CD4-positive, alpha-beta T cell (primary cell): ENCODE results near the gene RSAD2. TPM values are rescaled to one million over a fixed set of nuclear protein-coding genes. Genes with fewer than 3 reads are reported as not detected.
A peak's percentile ranks its signal among the peaks of the same experiment; 100 is the strongest.

Experiments used
- ATAC-seq: fragments of 200-7000 bp; cut with Tn5 transposase; one replicate; pipeline ENCODE4 v1.10.0; 2022; ENCODE audit warnings: mild to moderate bottlenecking; ENCODE audit not compliant: poor library complexity
- CTCF ChIA-PET: fragments of 350-600 bp; sonication (Branson Sonifier 250); formaldehyde crosslinking; loops from one replicate; lab custom pipeline; 2021; ENCODE audit warnings: antibody characterized with exemption, inconsistent platforms; lab: Charles Lee
- POLR2A ChIA-PET: fragments of 350-600 bp; sonication (Branson Sonifier 250); formaldehyde crosslinking; loops from one replicate; lab custom pipeline; 2021; ENCODE audit warnings: antibody characterized with exemption, inconsistent platforms; lab: Charles Lee
- DNase-seq, 14 experiments: peaks; one replicate each; pipeline ENCODE4 v3.0.0-alpha.2; 2013 to 2020; ENCODE audit warnings: mixed read lengths in 2 of 14
- H3K27ac ChIP-seq, 2 donors: one replicate each; pipeline versions ENCODE4 v1.5.1 to v1.7.0; 2013; ENCODE audit warnings: low read length in 2 of 2, low read depth in 1 of 2, mild to moderate bottlenecking in 1 of 2
- H3K27me3 ChIP-seq, 2 experiments: 1 replicate in 1 of 2; 2 replicates in 1 of 2; pipeline versions ENCODE4 v1.6.1 to v1.7.0; 2013; ENCODE audit warnings: low read length in 2 of 2, control low read depth in 1 of 2, mild to moderate bottlenecking in 1 of 2, moderate library complexity in 1 of 2; ENCODE audit not compliant: insufficient read depth in 2 of 2, control insufficient read depth in 1 of 2
- H3K36me3 ChIP-seq: one replicate; pipeline ENCODE4 v1.6.1; 2013; ENCODE audit warnings: low read length, control low read depth; ENCODE audit not compliant: insufficient read depth
- H3K4me1 ChIP-seq: one replicate; pipeline ENCODE4 v1.6.1; 2013; ENCODE audit warnings: low read length, control low read depth; ENCODE audit not compliant: insufficient read depth
- H3K4me3 ChIP-seq: one replicate; pipeline ENCODE4 v1.5.1; 2013; ENCODE audit warnings: mild to moderate bottlenecking, low read length, moderate library complexity
- H3K9me3 ChIP-seq, 2 experiments: 1 replicate in 1 of 2; 2 replicates in 1 of 2; pipeline versions ENCODE4 v1.6.1 to v1.7.0; 2013; ENCODE audit warnings: low read length in 2 of 2, mild to moderate bottlenecking in 2 of 2, control low read depth in 1 of 2, moderate library complexity in 1 of 2; ENCODE audit not compliant: control insufficient read depth in 1 of 2, insufficient read depth in 1 of 2
- H3K27ac Mint-ChIP-seq: one replicate; pipeline ENCODE4 v1.8.0; 2020; ENCODE audit warnings: mixed read lengths
- H3K27me3 Mint-ChIP-seq: one replicate; pipeline ENCODE4 v1.8.0; 2021; ENCODE audit warnings: mixed read lengths
- H3K36me3 Mint-ChIP-seq: one replicate; pipeline ENCODE4 v1.8.0; 2021; ENCODE audit warnings: low read depth, mixed read lengths
- H3K4me1 Mint-ChIP-seq: one replicate; pipeline ENCODE4 v1.8.0; 2021; ENCODE audit warnings: low read depth, mixed read lengths
- H3K4me3 Mint-ChIP-seq: one replicate; pipeline ENCODE4 v1.8.0; 2020; ENCODE audit warnings: mild to moderate bottlenecking, mixed read lengths
- H3K9me3 Mint-ChIP-seq: one replicate; pipeline ENCODE4 v1.8.0; 2020; ENCODE audit warnings: mixed read lengths
- CTCF ChIP-seq: fragments of 200-600 bp; IDR thresholded peaks from one replicate; pipeline ENCODE4 v1.8.0; 2022; ENCODE audit warnings: antibody characterized with exemption, mild to moderate bottlenecking
- intact Hi-C, 2 experiments: fragments of 100-400 bp; cut with DNase I in 1 of 2; cut with micrococcal nuclease in 1 of 2; formaldehyde crosslinking; loops; one replicate each; pipeline versions ENCODE4 v1.15.1 to v1.9.0; 2023 to 2025; cut with DNase I, micrococcal nuclease
- total RNA-seq, 174 experiments: library from RNA in 2 of 174; stranded (reverse) in 2 of 174; gene quantifications; one replicate each; pipeline ENCODE4 v1.2.3 and lab custom pipeline; 2021 to 2026

RSAD2 gene
- total RNA-seq, 2 experiments from 2014 or later = 3.9 to 4.6 TPM

- TF ChIP-seq CTCF = no peak
Observed at GRCh38 chr2:6915399-6915798, 37.8 kb downstream of the RSAD2 start.

GRCh38 chr2:6916224-6916623 is 38.6 kb downstream of the RSAD2 start:
- Histone ChIP-seq H3K27ac (no peak overlapping the region), H3K27me3 (no peaks in the 10 kb centered on the region), H3K4me3 (no peak overlapping the region), H3K4me1 (peaks cover 74% of the 10 kb centered on the region), H3K36me3 (no peaks in the 10 kb centered on the region), H3K9me3 (peaks cover 0 to 10% of the 10 kb centered on the region in 2 experiments)
- ATAC-seq = no peak
- no peaks in the 10 kb centered on the region for H3K9me3 Mint-ChIP-seq
- ChIA-PET POLR2A (interaction anchor here (0.6 to 2.5 kb wide), 6 partner anchors 10 to 143 kb away, joined by 3 to 13 read pairs (median 4); partner anchors contain the start of gene CMPK2), CTCF (interaction anchor here (0.8 to 5.5 kb wide), 8 partner anchors 8 to 95 kb away, joined by 3 to 41 read pairs (median 4); partner anchors contain the start of gene CMPK2)
- H3K4me3 Mint-ChIP-seq = peak overlapping the region; percentile 82
- intact Hi-C loops = loop anchor here in 1 of 2 experiments (2.0 to 10.0 kb wide), 3 partner anchors 17 to 1769 kb away; partner anchors contain the start of gene ID2
- no peaks in the 10 kb centered on the region for H3K27me3 Mint-ChIP-seq
- H3K27ac Mint-ChIP-seq = peak overlapping the region; percentile 85
- H3K36me3 Mint-ChIP-seq = peaks cover 9% of the 10 kb centered on the region
- H3K4me1 Mint-ChIP-seq = peaks cover 82% of the 10 kb centered on the region
- no peak for TF ChIP-seq CTCF
- no peak for DNase-seq

More at GRCh38 chr2:6915399-6915798, 37.8 kb downstream of the RSAD2 start:
- Histone ChIP-seq H3K4me3 (no peak overlapping the region), H3K9me3 (peaks cover 0 to 10% of the 10 kb centered on the region in 2 experiments), H3K27me3 (no peaks in the 10 kb centered on the region), H3K27ac (peak overlapping the region in 1 of 2 donors; percentile 81), H3K4me1 (peaks cover 81% of the 10 kb centered on the region), H3K36me3 (no peaks in the 10 kb centered on the region)
- intact Hi-C loops = loop anchor here in 1 of 2 experiments (5.0 to 10.0 kb wide), 2 partner anchors 97 to 1769 kb away; partner anchors contain the start of gene ID2
- no peaks in the 10 kb centered on the region for H3K9me3 Mint-ChIP-seq
- peaks cover 82% of the 10 kb centered on the region for H3K4me1 Mint-ChIP-seq
- no peak for ATAC-seq
- H3K4me3 Mint-ChIP-seq = peak overlapping the region; percentile 82
- H3K27me3 Mint-ChIP-seq = no peaks in the 10 kb centered on the region
- H3K36me3 Mint-ChIP-seq = peaks cover 9% of the 10 kb centered on the region
- CTCF ChIA-PET = interaction anchor here (1.0 to 5.5 kb wide), 3 partner anchors 19 to 99 kb away, joined by 3 to 41 read pairs (median 3); partner anchors contain the start of gene CMPK2
- no peak for DNase-seq
- POLR2A ChIA-PET = interaction anchor here (2.5 kb wide), 1 partner anchor 18 kb away, joined by 13 read pairs; no protein-coding TSS in a partner anchor
- peak overlapping the region; percentile 85 for H3K27ac Mint-ChIP-seq

- Histone ChIP-seq H3K27ac (no peak overlapping the region), H3K9me3 (peaks cover 0 to 10% of the 10 kb centered on the region in 2 experiments), H3K4me1 (peaks cover 74% of the 10 kb centered on the region), H3K4me3 (peak overlapping the region; percentile 30), H3K27me3 (no peaks in the 10 kb centered on the region), H3K36me3 (no peaks in the 10 kb centered on the region)
- Mint-ChIP-seq H3K36me3 (peaks cover 9% of the 10 kb centered on the region), H3K27me3 (no peaks in the 10 kb centered on the region), H3K4me3 (peak overlapping the region; percentile 82), H3K9me3 (no peaks in the 10 kb centered on the region), H3K27ac (peak overlapping the region; percentile 85), H3K4me1 (peaks cover 82% of the 10 kb centered on the region)
- no peak for ATAC-seq
- intact Hi-C loops = loop anchor here (1.0 to 10.0 kb wide), 4 partner anchors 18 to 1768 kb away; partner anchors contain the start of gene ID2 (in 1 of the 2)
- TF ChIP-seq CTCF = no peak
- ChIA-PET POLR2A (interaction anchor here (0.6 to 2.5 kb wide), 6 partner anchors 10 to 142 kb away, joined by 3 to 13 read pairs (median 4); partner anchors contain the start of gene CMPK2), CTCF (interaction anchor here (0.8 to 5.5 kb wide), 7 partner anchors 8 to 95 kb away, joined by 3 to 41 read pairs (median 4); partner anchors contain the start of gene CMPK2)
- DNase-seq = no peak
Observed at GRCh38 chr2:6916736-6917070, 39.1 kb downstream of the RSAD2 start.
